ENCODE measurements around the gene ALKBH4.
"Not testable (repeated sequence)": the region's sequence is repeated elsewhere in the genome, so short reads cannot be mapped to it uniquely, and the experiment has no call there.

The ALKBH4 gene

DNA sequence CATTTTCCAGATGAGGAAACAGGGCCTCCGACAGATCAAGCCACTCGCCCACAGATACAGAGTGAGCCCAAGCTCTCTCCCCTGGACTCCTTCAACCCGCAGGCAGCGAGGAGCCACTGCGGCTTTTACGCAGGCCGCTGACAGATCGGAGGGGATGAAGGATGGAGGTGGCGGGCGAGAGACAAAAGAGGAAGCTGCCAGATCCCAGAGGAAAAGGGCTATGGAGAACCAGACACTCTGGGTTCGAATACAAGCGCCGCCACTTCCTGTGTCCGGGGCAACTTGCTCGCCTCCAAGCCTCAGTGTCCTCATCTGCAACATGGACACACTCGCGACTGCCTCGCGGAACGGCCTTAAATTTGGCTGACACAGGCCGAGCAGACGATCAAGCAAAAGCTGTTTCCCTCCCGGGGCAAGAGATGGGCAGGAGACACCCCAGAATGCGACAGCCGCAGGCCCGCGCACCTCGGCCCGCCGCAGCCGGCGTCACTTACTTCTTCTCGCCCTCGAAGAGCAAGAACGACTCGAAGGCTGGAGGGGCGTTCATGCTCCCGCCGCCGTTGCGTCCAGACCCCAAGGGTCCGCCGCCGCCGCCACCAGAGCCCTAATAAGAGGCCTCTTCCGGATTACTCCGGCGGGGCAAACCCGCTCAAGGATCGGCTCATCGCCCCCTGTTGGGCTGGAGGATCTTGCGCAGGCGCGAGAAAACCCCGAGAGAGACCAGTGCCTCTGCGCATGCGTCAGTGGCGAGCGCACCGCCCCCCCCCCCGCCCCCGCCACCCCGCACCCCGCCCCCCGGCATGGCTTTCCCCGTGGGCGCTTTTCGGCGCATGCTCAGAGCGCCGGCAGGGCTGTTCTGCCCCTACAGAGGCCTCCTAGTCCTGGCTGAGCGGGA is 13.9 kb upstream of the ALKBH4 start, which contains the start of gene POLR2J:
Gene POLR2J, minus strand, starts transcription at position 609 of the 895 bp plus-strand sequence. Its CDS starts 62 bp downstream, at position 547.
- not testable (repeated sequence) for DNase-seq (ENCODE audit: low spot score)

DNA sequence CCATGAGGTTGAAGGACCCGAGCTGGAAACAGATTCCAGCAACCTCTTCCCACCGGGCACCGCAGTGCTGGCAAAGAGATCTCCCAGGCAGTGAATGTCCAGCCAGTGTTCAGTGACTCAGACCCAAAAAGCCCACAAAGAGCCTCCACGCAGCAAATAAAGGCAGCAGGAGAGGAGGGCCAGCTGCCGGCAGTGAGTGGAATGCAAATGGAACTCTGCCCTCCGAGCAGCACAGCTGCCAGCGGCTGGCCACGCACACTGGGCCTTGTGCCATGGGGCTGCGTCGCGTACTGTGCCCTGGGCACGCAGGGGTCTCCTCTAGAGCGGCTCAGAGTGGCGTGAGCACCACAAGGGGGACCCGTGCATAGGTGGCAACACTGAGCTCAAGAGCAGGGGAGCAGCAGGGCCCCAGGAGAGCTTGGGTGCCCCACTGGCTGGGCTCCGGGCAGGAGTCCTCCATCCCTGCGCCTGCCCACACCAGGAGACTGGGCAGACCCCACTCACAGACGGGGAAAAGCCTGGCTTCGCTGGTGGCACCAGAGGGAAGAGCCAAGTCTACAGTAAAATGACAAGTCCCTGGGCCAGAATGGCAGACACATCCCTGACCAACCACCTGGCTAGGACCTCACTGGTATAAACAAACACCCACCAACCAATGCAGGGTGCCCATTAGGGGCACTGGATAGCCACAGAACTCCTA is 10.2 kb upstream of the ALKBH4 start:
- DNase-seq (ENCODE audit: low spot score), result not testable (repeated sequence)

DNA sequence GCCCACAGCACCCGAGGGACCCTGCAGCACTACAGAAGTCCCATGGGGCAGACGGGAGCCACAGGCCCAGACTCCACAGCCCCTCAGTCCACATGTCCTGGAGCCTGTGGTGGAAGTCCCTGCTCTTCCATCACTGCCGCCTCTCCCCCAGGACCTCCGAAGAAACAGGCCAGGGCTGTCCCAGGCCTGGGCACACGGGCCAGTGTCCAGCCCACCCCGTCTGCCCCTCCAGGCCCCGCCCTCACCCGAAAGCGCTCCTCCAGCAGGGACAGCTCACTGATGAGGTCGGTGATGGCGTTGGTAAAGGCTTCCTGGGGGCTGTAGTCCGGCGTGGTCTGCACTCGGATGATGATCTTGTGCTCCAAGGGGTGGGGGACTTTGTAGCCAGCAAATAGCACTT is 9.5 kb upstream of the ALKBH4 start:
- DNase-seq (ENCODE audit: low spot score), result not testable (repeated sequence)

DNA sequence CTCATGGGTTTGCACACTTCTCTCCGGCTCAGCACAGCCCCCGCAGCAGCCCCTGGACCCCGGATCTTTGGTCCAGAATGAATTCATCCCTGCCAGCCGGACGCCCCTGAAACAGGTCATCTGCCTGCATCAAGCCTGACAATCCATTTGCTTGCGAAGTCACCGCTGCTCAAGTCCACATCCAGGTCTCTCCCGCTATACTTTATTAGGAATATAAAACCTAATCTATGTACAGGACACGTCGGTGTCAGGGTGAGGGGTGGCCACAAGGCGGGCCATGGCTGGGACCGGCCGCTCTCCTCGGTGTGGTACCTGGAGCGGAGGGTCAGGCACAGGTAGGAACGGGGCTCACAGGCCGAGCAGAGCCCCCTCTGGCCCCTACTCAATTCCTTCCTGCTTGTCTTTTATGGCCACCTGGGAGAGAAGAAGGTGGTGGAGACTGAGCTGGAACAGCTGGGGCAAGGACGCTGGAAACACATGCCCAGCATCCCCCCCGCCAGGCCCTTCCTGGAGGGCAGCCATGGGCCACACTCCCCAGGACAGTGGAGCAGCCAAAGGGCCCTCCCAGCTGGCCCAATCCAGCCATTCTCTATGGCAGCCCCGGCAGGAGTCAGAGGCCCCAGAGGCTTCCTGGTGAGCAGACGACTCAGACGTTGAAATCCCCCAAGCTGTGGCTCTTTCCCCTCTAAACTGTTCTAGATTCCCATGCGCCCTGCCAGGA is 8.8 kb upstream of the ALKBH4 start:
- no peak for DNase-seq (ENCODE audit: low spot score)

DNA sequence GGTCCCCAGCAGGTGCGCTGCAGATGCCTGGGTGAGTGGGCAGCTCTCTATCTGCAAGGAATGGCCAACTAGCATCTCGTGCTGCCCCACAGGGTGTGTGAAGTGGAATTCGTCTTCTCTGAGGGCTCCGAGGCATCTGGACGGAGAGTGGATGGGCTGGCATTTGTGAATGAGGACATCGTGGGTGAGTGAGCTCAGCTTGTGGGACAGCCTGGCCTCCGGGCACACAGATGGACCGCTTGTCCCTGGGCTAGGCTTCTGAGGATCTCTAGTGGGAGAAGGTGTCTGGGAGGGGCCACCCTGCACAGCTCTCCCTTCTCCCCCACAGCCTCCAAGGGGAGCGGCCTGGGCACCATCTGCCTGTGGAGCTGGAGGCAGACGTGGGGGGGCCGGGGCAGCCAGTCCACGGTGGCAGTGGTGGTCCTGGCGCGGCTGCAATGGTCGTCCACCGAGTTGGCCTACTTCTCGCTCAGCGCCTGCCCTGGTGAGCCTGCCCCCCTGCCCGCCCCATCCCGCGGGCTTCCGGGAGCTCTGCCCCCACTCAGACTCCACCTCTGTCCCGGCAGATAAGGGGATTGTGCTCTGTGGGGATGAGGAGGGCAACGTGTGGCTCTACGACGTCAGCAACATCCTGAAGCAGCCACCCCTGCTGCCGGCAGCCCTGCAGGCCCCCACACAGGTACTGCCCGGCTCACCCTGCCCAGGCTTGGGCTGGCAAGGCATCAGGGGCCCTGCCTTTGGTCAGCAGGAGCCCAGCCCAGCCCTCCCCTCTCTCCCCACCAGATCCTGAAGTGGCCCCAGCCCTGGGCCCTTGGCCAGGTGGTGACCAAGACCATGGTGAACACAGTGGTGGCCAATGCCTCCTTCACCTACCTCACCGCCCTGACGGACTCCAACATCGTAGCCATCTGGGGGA is 7.7 kb upstream of the ALKBH4 start:
- no peak for DNase-seq (ENCODE audit: low spot score)

DNA sequence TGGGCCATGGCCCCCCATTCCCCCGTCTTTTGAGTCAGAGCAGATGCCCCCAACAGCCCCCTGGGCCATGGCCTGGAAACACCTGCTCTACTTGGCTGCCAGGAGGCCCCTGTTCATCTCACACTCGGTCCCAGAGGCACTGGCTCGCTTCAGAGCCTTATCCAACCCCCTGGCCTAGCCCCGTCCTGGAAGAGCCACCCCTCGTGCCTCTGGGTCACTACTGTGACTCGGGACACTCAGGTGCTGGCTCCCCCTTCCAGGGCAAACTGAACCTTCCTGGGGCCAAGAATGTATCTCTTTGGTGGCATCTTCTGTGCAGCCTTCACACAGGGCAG is 7.1 kb upstream of the ALKBH4 start:
- no peak for DNase-seq (ENCODE audit: low spot score)

DNA sequence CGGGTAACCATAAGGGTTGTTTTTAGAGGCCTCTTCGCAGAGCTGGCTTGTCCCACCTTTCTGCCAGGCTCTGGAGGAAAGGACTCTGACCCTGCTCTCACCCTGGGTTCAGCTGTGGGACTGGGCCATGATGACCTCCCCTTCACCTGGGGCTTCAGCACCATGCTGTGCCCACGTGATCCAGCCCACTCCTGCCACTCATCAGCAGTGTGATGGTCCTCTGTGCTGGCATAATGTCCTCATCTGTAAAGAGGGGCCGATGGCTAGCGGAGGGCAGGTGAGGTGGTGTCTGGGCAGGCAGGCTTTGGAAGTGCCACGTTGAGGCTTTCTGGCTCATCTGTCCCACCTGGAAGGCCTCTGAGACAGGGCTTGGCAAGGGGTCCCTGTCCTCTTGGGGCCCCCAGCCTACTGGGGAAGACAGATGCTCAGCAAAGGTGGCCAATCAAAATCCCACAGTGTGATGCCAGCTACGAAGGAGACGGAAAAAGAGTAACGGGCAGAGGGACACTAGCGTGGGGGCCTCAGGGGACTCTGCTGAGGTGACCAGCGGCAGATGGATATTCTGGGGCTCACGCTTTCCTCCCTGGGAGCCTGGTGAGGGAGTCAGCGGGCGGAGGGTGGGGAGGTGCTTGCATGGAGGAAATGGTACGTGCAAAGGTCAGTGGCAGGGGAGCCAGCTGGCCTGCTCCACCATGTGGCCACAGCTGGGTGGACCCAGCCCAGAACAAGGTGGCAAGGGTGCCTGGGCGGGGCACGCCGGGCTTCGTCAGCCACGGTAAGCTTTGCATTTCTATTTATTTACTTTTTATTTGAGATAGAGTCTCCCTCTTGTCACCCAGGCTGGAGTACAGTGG is 5.5 kb upstream of the ALKBH4 start:
- no peak for DNase-seq (ENCODE audit: low spot score)

DNA sequence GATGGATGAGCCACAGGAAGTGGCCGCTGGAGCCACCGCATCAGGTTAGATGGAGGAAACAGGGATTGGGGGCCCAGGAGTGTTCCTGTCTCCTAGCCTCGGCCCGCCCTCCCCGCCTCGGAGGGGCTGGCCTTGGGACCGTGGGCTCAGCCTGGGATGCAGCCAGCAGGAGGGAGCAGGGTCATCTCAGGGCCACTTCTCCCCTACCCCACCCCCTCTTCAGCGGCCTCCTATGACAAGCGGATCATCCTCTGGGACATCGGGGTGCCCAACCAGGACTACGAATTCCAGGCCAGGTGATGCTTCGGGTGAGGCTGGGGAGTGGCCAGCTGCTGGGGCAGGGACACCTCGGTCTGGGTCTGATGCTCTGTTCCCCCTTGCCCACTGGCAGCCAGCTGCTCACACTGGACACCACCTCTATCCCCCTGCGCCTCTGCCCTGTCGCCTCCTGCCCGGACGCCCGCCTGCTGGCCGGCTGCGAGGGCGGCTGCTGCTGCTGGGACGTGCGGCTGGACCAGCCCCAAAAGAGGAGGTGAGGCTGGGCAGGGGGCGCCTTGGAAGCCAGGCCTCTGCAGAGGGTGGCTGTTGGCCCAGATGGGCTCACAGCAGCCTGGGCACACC is 4.8 kb upstream of the ALKBH4 start:
- no peak for DNase-seq (ENCODE audit: low spot score)

DNA sequence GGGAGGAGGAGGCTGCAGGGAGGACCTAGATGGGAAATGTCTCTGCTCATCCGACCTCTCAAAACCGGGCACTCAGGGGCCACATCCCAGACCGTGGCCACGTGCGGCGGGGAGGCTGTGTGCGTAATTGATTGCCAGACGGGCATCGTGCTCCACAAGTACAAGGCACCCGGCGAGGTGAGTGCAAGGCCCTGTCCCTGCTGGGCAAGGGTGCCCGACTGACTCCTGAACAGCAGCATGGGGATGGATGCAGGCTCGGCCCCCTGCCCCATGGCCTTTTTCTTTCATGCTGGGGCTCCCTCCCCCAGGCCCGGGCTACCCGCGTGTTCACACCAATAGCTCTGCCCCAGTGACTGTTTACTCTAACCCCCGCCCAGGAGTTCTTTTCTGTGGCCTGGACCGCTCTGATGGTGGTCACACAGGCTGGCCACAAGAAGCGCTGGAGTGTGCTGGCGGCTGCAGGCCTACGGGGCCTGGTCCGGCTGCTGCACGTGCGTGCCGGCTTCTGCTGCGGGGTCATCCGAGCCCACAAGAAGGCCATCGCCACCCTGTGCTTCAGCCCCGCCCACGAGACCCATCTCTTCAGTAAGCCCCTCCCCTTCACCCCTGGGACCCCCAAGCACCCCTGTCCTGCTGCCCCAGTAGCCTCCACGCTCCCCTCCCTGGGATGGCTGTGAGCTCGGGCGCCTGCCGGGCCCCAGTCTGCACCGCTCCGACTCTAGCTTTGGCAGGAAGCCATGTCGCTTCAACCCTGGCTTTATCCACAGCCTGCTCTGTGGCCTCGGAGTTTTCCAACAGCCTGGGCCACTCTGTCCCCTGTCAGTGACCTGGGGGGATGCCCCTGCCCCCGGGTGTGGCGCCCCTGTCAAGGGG is 4.1 kb upstream of the ALKBH4 start:
- no peak for DNase-seq (ENCODE audit: low spot score)

DNA sequence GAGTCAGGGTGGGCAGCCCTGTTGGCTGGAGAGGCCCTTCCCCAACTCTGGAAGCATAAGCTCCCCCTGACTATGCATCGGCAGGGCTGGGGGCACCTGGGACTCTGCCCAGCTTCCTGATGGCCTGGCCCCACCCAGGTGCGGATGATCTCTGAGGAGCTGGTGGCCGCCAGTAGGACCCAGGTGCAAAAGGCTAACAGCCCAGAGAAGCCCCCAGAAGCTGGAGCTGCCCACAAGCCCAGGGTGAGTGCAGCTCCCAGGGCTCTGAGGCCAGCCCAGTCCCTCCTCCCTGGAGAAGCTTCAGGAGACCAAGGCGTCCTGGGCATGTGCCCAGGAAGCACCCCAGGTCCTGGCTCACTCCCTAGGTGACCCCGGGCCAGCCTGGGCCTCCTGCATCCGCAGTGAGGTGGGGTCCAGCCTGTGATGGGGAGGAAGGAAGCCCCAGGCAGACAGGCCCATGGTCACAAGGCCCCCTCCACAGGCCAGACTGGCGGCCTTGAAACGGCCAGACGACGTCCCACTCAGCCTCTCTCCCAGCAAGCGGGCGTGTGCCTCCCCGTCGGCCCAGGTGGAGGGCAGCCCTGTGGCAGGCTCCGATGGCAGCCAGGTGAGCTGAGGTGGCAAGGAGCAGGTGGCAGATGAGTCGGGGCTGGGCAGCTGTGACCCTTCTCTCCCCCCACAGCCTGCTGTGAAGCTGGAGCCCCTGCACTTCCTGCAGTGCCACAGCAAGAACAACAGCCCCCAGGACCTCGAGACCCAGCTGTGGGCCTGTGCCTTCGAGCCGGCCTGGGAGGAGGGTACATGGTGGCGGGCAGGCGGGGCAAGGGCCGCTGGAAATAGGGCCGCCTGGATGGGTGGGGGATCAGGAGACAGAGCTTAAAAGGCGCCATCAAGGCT is 3.2 kb upstream of the ALKBH4 start:
- DNase-seq (ENCODE audit: low spot score), result no peak

DNA sequence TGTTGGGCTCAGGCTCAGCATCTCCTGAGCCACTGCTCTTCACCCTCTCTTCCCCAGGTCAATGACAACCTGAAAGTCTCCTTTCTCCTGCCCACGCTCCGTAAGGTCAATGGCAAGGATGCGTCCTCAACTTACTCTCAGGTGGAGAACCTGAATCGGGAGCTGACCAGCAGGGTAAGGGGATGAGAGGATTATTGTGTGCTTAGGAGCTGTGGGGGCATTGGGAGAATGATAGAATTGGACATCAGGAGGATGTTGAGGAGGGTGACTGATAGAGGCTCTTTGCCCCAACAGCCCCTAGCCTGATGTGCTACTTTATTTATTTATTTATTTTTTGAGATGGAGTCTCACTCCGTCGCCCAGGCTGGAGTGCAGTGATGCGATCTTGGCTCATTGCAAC is 1.4 kb upstream of the ALKBH4 start:
- no peak for DNase-seq (ENCODE audit: low spot score)

DNA sequence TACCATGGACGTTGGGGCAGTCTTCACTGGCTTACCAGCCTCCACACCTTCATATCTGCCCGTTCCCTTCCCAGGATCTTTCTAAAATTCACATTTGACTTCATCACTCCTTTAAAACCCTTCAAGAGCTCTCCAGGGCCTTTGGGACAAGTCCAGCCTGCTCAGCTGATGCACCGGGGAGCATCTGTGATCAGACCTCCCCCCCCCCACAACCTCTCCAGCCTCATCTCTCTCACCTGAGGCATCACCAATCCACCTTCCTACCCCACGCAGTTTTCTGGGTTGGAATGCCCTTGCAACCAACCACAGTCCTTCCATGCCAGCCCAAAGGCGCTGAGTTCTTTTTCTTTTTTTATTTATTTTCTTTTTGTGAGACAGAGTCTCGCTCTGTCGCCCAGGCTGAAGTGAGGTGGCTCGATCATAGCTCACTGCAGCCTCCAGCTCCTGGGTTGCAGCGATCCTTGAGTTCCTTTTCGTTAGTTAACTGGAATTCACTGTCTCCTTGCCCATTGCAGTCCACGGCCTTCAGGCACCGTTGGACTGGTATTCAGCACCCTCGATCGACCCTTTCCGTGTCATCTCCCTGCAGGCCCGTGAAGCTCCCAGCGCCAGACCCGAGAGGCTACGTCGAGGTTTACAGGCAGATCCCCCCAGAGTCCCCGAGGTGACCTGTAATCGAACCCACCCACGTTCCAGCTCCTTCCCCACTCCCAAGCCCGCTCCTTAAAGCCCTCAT is 654 bp downstream of the ALKBH4 start:
- DNase-seq (ENCODE audit: low spot score), result no peak

DNA sequence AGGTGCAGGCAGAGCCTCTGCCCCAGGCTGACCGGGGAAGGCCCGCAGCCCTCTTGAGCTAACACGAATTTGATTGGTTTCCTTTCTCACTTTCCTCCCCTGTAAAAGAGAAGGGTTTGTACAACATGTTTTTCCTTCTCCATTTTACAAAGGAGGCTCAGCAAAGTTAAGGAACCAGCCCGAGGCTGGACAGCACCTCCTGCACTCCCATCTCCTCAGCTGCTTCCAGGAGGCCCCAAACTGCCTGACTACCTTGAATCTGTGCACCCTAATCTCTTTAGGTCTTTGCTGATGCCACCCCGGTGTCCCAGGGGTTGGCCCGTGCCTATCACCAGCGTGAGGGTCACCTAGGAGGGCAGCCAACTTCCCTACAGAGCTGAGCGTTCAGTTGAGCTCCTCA is 4.2 kb downstream of the ALKBH4 start:
- DNase-seq (ENCODE audit: low spot score), result no peak

DNA sequence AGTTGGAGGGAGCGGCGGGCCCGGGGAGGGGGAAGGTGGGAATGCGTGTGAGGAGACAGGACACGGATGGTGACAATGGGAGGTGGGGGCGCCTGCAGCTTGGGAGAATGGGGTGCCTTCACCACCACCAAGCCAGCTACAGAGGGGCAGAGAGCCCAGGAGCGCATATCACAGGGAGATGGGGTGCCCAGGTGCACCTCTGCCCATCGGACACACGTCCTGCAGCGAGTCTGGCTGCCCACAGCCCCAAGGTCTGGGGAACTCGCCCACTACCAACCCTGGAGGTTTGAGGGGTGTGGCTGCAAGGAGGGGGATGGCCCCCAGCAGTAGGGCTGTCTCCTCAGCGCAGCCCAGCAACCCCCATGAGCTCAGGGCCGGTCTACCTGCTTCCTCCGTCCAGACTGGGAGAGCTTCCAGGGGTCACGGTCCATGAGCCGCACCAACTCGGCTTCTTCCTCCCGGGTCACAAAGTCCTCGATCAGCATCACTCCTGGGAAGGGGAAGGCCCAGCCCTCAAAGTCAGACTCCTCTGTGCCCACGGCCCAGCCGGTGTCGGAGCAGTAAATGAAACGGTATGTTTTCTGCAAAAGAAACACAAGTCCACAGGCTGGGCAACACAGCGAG is 5.3 kb downstream of the ALKBH4 start:
- DNase-seq (ENCODE audit: low spot score), result no peak

DNA sequence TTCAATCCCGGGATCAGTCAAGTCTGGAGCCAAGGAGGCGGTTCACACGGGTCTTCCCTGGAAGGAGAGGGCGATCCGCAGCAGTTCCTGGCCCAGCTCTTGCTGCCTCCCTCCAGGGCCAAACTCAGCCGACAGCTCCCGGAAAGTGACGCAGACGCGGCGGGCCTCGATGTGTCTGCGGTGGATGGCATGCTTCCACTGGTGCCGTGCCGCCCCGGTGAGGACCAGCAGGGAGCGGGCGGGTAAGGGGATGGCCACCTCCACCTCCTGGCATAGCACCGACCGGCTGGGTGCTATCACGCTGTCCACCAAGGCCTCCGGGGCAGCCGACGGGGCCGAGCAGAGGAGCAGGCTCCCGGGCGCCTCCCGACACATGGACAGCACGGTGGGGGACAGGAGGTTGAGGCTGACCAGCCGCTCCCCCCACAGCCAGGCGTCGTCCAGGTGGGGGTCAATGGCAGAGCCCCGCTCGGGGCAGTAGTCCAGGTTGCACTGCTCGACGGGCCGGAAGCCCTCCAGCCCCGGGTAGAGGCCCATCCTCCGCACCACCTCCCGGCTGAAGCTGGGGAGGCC is 7.2 kb downstream of the ALKBH4 start:
- DNase-seq (ENCODE audit: low spot score), result no peak

DNA sequence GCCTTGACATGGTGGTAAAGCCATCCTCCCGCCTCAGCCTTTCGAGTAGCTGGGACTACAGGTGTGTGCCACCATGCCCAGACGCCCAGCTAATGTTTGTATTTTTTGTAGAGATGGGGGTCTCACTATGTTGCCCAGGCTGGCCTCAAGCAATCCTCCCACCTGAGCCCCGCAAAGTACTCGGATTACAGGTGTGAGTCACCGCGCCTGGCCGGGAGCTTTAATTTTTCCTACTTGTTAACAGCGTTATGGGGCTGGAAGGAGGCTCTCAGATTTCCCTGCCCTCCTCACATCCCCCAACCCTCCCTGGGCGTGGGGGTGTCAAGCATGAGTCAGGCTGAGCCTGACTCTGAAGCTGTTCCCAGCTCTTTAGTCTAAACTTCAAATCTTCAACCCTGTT is 8.3 kb downstream of the ALKBH4 start:
- no peak for DNase-seq (ENCODE audit: low spot score)

DNA sequence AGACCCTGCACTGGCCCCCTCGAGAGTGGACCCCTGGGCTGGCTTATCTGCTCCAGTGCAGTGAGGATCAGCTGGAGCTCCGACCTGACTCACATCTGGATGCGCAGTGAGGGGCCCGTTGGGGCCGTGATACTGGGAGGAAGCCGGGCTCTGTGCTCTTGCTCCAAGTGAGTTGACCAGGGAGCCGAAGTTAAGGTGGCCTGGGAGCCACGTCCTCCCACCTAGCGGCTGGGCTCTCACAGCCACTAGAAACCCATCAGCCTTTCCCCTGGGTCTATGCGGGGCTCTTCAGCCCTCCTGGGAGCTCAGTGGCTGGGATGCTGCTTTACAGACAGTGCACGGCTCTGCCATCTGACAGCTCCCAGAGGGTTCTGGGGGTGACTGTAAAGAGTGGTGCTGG is 9.1 kb downstream of the ALKBH4 start:
- DNase-seq (ENCODE audit: low spot score), result no peak
